ENCODE results near the gene ARID4B.

- TF ChIP-seq CTCF (IDR thresholded peaks at IDR 0.05; ENCODE audit: insufficient read depth, low read length) (no peak), REST (IDR thresholded peaks at IDR 0.05; ENCODE audit: insufficient replicate concordance, low read depth) (no peak), SPI1 (IDR thresholded peaks at IDR 0.05; ENCODE audit: borderline replicate concordance, low read depth) (no peak)
These were observed 182.3 kb downstream of the ARID4B start for GRCh38 chr1:235145639-235146038.
